Activated CD4-positive, alpha-beta T cell treated with anti-CD3 and anti-CD28 coated beads, Interleukin-2, amount 50 U/mL, for 4 hours (primary cell): ENCODE data around the gene CTPS2.
"Not testable (repeated sequence)": the region's sequence is repeated elsewhere in the genome, so short reads cannot be mapped to it uniquely, and the experiment has no call there.

ENCODE experiments used
- DNase-seq, 2 experiments: peaks; one replicate each; pipeline ENCODE4 v3.0.0-alpha.2; 2020

Gene CTPS2, protein sequence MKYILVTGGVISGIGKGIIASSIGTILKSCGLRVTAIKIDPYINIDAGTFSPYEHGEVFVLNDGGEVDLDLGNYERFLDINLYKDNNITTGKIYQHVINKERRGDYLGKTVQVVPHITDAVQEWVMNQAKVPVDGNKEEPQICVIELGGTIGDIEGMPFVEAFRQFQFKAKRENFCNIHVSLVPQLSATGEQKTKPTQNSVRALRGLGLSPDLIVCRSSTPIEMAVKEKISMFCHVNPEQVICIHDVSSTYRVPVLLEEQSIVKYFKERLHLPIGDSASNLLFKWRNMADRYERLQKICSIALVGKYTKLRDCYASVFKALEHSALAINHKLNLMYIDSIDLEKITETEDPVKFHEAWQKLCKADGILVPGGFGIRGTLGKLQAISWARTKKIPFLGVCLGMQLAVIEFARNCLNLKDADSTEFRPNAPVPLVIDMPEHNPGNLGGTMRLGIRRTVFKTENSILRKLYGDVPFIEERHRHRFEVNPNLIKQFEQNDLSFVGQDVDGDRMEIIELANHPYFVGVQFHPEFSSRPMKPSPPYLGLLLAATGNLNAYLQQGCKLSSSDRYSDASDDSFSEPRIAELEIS

GRCh38 chrX:16712548-16713155 is at the start of gene CTPS2:
CTPS2 (minus strand) TSS chrX:16712669; CDS start chrX:16702902, 9,767 bp downstream.
- peak; percentile 11 to 12 for DNase-seq

DNA sequence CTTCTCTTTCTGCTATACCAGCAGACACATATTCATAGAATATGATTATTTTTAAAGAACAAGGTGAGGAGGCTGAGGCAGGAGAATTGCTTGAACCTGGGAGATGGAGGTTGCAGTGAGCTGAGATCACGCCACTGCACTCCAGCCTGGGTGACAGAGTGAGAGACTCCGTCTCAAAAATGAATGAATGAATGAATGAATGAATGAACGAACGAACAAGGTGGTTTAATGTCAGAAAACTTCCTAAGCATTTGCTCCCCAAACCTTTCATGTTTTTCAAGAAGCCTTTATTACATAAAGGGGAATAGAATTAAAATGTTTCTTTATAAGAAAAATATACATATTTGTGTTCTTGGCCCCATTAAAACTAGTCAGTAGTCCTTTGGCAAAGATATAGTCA is 49.0 kb upstream of the CTPS2 start:
- DNase-seq, result not testable (repeated sequence)

- no peak for DNase-seq
These were observed 44.3 kb upstream of the CTPS2 start for GRCh38 chrX:16756724-16757123.

GRCh38 chrX:16754019-16754418 is 41.5 kb upstream of the CTPS2 start:
- no peak for DNase-seq

- DNase-seq, result no peak
These were observed 37.7 kb upstream of the CTPS2 start for GRCh38 chrX:16750136-16750535.

DNA sequence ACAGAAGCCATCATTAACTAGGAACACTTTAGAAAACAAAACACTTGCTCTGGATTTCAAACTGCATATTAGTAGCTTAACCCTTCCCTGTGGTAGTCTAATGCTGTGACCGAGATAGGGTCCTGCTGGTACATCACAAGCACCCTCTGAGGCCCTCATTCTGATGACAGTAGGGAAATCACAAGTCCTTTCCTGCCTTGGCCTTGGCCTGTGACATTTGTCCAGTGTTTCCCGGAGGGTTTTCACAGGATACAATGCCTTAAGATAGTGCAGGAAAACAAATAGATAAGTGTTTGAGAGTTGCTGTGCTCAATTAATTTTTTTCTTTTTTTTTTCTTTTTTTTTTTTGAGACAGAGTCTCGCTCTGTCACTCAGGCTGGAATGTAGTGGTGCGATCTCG is 36.0 kb upstream of the CTPS2 start:
- no peak for DNase-seq

DNA sequence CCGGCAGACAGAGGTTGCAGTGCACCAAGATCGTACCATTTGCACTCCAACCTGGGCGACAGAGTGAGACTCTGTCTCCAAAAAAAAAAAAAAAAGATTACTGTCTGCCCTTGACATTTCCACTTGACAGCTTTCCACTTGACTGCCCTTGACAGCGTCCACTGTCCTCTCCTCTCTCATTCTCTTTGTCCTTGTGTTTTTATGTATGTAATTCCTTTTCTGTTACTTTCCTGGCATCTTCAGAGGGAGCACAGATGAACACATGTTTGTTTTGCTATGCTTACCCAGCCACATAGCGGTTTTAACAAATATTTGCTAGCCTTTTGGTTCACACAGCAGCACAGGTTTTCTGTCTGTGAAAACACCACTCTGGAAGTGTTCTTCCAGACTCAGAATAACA is 33.2 kb upstream of the CTPS2 start:
- DNase-seq, result no peak

- DNase-seq, result no peak
These were observed 32.6 kb upstream of the CTPS2 start for GRCh38 chrX:16745102-16745501.

GRCh38 chrX:16743604-16744325 is 31.3 kb upstream of the CTPS2 start:
- no peak for DNase-seq

- no peak for DNase-seq
These were observed 27.1 kb upstream of the CTPS2 start for GRCh38 chrX:16739574-16739973.

- no peak for DNase-seq
These were observed 24.6 kb upstream of the CTPS2 start for GRCh38 chrX:16737024-16737423.

DNA sequence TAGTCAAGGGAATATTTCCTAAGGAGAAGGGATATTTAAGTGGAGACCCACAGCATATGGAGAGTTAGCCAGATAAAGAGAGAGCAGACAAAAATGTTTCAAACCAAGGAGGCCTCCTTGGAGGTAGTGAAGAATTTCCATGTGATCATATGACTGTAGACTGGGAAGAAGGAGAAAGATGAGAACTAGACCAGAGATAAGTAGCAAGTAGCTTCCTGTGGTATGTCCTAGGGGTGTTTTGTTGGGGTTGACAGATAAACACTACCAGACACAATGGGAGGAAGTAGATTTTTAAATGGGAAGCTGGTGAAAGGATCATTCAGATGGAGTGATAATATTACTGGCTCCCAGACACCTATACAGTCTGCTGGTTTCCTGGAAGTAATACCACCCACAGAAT is 20.5 kb upstream of the CTPS2 start:
- DNase-seq, result no peak

DNA sequence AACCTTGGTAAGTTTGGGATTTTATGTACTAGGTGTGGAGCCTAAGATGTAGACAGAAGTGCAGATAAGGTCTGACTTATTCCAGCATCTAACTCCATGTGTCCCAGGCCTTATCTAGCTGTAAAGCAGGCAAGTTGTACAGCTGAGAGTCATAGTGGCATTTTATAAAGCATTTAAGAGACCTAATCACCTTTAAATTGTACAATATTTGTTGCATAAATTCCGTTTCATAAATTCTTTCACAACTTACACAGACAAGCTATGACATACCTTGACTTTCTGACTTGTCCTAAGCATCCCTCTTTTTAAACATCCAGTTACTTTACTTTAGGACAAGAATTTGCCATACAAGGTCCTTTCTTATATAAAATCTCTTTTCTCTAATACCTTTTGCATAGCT is 18.0 kb upstream of the CTPS2 start:
- DNase-seq, result no peak

DNA sequence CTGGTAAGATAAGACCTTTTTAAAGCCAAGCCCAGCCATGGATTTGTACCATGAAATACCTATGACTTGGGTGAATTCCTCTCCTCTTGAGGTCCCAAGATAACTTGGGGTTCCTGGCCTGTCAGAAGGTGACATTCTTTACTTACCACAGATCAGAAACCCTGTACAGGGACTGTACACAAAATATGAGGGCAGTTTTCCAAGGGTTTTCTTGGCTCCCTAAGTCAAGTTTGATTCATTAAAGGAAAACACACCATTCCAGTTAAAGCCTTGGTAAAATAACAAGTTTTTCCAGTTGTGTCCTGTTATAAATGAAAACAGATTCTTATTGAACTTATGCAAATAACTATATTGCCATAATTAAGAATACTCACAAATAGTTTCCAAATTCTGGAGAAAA is 15.2 kb upstream of the CTPS2 start:
- no peak for DNase-seq

- not testable (repeated sequence) for DNase-seq
These were observed 14.0 kb upstream of the CTPS2 start for GRCh38 chrX:16726347-16726988.

- DNase-seq, result no peak
These were observed 12.6 kb upstream of the CTPS2 start for GRCh38 chrX:16725072-16725471.

- no peak for DNase-seq
These were observed 10.0 kb upstream of the CTPS2 start for GRCh38 chrX:16722481-16722880.

DNA sequence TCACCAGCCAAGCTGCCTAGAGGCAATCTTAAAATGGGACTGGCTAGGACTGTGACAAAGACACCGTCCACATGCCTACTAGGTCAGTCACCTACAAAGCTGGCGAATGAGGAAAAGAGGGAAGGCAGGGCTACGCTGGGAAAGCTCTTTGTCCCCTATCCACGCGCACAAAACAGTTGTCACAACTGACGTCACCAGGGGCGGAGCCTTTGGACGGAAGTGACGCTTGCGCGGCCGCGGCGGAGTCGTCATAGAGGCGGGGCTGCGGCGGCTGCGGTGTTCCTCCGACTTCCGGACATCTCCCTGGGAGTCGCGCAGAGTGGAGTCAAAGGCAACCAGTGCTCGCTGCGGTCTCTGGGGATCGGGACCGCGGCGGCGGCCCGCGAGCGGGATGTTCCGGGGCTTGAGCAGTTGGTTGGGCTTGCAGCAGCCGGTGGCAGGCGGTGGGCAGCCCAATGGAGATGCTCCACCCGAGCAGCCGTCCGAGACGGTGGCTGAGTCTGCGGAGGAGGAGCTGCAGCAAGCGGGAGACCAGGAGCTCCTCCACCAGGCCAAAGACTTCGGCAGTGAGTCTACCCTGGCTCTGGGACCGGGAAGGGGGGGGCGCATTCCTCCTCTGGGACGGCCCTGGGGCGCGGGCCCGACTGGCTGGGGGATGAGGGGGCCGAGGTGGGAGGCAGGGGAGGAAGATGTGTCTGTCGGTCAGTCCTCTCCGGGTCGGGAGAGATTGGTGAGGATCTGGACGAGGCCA is 7.0 kb upstream of the CTPS2 start, which contains the start of gene SYAP1:
TSS of gene SYAP1 (plus strand) at position 279 of the 751 bp plus-strand sequence. CDS start at position 392, 113 bp downstream.
- peak; percentile 86 for DNase-seq

- no peak for DNase-seq
These were observed 6.4 kb upstream of the CTPS2 start for GRCh38 chrX:16718824-16719333.

DNA sequence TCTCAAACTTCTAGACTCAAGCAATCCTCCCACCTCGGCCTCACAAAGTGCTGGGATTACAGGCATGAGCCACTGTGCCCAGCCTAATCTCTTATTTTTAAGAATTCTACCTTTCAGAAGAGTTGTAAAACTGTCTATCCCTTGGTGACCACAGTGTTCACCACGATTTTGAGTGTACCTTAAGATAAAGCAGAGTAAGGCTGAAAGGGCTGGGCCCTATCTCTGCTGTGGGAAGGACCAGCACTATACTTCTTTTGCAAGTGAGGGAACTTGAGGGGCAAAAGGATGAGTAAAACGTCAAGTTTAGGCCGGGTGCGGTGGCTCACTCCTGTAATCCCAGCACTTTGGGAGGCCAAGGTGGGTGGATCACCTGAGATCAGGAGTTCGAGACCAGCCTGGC is 4.0 kb upstream of the CTPS2 start:
- not testable (repeated sequence) for DNase-seq

DNA sequence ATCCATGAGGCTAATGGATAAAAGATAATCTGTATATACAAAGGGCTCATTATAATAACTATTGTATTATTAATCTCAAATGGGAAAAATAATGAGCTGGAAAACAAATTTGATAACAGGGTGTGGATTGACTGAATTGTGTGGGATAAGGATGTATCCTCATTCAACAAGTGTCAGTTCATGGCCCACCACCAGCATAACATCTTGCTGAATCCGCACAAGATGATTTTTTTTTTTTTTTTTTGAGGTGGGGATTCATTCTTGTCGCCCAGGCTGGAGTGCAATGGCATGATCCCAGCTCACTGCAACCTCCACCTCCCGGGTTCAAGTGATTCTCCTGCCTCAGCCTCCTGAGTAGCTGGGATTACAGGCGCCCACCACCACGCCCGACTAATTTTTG is 3.2 kb upstream of the CTPS2 start:
- not testable (repeated sequence) for DNase-seq

GRCh38 chrX:16714504-16714903 is 2.0 kb upstream of the CTPS2 start:
- no peak for DNase-seq
